Fibroblast of the aortic adventitia (primary cell): Measurements from ENCODE around the gene ACOT12. TPM values are rescaled to one million over a fixed set of nuclear protein-coding genes. Genes with fewer than 3 reads are reported as not detected.

Experiments
- DNase-seq: peaks from one replicate; pipeline ENCODE4 v3.0.0-alpha.2; 2010; ENCODE audit warnings: low read depth
- H3K4me3 ChIP-seq: 2 replicates; pipeline ENCODE4 v1.5.1; 2011; ENCODE audit warnings: low read depth, mild to moderate bottlenecking, control low read depth, low read length, moderate library complexity
- total RNA-seq: library from RNA; depleted of rRNA; stranded (reverse); fragments of >200 nt; gene quantifications from 2 replicates; pipeline ENCODE4 v1.2.3, GENCODE V29; 2012; ENCODE audit warnings: low replicate concordance
- TF ChIP-seq, protein P1 (sequence below): IDR thresholded peaks from 2 replicates; pipeline ENCODE4 v1.5.1; 2011; ENCODE audit warnings: mild to moderate bottlenecking, low read length, control low read depth, inconsistent platforms; ENCODE audit not compliant: insufficient read depth

Gene ACOT12
- total RNA-seq, 1 donor, result 0.27 TPM

DNA sequence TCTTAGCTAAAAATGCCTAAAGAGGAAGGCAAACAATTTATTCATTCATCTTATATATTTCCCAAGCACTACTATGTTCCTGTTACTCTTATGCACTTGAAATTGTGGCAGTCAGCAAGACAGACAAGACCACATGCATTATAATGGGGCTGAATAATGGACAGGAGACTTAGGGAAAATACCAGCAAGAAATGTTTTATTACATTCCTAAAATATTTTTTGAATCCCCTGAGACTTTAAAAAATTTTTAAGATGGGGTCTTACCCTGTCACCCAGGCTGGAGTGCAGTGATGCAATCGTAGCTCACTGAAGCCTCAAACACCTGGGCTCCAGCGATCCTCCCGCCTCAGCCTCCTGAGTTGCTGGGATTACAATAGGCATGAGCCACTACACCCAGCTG is 79.4 kb downstream of the ACOT12 start:
- TF ChIP-seq, protein P1, sequence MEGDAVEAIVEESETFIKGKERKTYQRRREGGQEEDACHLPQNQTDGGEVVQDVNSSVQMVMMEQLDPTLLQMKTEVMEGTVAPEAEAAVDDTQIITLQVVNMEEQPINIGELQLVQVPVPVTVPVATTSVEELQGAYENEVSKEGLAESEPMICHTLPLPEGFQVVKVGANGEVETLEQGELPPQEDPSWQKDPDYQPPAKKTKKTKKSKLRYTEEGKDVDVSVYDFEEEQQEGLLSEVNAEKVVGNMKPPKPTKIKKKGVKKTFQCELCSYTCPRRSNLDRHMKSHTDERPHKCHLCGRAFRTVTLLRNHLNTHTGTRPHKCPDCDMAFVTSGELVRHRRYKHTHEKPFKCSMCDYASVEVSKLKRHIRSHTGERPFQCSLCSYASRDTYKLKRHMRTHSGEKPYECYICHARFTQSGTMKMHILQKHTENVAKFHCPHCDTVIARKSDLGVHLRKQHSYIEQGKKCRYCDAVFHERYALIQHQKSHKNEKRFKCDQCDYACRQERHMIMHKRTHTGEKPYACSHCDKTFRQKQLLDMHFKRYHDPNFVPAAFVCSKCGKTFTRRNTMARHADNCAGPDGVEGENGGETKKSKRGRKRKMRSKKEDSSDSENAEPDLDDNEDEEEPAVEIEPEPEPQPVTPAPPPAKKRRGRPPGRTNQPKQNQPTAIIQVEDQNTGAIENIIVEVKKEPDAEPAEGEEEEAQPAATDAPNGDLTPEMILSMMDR, result no peak
- no peak overlapping the region for H3K4me3 ChIP-seq
- no peak for DNase-seq

DNA sequence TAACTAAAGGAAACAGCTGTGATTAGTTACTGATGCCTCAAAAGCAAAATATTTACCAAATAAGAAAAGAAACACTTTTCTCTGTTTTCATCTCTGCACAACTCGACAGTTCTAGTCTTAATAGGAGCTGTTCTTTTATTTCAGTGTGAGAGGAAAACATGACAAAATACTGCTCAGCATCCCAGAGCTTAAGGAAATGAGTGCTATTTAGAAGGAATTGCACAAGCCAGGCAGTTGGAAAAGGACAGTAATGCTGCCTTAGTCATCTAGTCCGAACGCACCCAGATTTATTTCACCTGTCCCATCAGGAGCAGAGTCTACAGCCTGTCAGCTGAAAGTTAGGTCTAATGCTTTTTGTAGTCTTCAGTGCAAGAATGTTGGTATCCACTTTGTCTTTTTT is 80.2 kb downstream of the ACOT12 start:
- TF ChIP-seq, protein P1, result no peak
- DNase-seq, result no peak
- H3K4me3 ChIP-seq, result no peak overlapping the region

DNA sequence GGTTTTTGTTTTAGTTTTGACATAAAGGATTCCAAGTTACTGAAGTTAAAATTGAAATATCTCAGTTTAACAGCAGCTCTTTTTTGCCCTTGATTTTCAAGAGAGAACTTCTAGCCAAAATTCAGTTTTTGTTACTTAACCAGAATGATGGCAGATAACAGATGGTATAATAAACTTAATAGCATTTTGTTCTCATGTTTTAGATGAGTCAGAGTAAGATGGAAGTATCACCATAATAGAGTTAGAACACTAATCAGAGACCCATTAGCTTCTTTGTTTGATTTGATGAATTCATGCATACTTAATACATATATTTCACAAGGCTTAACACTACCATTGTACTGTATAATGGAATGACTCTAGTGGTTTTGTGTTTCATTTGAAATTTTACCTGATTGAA is 80.7 kb downstream of the ACOT12 start:
- no peak overlapping the region for H3K4me3 ChIP-seq
- no peak for DNase-seq
- TF ChIP-seq, protein P1, result no peak

DNA sequence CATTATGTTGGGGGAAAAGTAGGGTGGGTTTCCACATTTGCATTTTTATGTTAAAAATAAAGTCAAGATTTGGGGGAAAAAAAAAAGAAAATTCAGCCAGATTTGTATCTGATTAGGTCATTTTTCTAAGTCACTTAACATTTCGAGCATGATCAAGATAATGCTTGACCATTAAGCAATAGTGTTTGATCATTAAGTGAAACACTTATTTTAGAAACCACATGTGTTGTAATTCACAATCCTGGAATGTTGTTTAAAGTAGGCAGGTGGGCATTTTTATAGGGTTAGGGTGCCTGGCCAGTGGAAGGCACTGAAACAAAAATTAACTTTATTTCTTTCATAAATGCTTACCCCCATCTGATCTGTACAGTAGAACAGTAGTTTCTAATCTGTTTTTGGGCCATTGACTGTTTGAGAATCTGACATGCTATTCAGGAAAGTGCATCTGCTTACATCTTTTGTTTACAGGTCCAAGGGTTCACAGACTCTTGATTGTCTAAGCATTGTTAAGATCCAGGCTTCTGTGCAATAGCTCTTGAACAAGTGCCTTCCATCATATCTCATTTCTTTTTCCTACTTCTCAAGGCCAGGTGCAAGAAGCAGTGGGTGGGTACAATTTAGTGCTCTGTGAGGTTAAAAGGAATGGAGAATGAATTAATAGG is 83.4 kb downstream of the ACOT12 start:
- TF ChIP-seq, protein P1, result no peak
- no peak for DNase-seq
- no peak overlapping the region for H3K4me3 ChIP-seq

DNA sequence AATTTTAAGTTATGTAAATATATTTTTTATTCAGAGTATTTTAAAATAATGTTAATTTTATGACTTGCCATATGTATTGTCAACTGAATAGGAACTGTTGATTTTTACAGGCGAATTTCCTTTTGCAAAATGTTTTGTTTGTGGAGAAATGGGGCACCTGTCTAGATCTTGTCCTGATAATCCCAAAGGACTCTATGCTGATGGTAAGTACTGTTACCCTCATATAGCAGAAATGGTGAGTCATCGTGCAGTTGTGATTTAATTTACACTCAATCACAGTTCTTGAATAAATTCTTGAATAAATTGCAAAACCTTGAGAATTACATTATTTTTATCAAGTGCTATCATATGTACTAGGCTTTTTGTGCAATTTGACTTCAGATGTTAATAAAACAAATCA is 85.1 kb downstream of the ACOT12 start:
- TF ChIP-seq, protein P1, result no peak
- no peak overlapping the region for H3K4me3 ChIP-seq
- no peak for DNase-seq

DNA sequence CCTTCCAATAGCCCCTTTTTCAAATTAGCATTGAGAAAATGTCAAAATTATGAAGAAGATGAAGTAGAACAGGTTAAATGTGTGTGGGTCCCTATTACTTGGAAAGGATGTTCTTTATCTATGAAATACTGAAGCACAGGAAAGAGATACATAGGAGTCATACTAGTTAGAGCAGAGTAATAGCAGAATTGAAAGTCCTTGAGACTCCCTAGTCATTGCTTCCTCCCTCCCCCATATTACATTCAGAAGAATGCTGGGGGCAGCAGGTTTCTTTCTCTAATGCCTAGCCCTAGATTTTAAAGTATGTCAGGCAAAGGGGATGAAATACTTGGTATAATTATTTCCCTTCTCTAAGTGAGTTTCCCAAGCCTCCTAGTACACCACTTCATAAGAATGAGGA is 88.1 kb downstream of the ACOT12 start:
- no peak overlapping the region for H3K4me3 ChIP-seq
- TF ChIP-seq, protein P1, result no peak
- no peak for DNase-seq

DNA sequence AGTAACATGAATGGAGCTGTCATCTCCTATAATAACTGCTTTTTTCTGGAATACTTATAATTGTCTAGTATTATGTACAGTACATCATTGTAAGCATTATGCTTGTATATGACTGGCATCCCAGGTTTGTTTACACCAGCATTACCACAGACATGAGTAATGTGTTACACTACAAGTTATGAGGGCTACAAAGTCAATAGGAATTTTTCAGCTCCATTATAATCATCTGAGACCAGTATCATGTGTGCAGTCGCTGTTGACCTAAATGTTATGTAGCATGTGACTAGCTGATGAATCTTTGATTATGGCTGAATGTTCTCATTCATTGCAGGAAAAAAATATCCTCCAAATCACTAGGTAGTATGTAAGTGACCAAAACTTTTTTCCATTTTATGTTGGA is 90.4 kb downstream of the ACOT12 start:
- no peak overlapping the region for H3K4me3 ChIP-seq
- TF ChIP-seq, protein P1, result no peak
- peak; percentile 33 for DNase-seq
